Measurements from ENCODE around the gene BACH2.

DNA sequence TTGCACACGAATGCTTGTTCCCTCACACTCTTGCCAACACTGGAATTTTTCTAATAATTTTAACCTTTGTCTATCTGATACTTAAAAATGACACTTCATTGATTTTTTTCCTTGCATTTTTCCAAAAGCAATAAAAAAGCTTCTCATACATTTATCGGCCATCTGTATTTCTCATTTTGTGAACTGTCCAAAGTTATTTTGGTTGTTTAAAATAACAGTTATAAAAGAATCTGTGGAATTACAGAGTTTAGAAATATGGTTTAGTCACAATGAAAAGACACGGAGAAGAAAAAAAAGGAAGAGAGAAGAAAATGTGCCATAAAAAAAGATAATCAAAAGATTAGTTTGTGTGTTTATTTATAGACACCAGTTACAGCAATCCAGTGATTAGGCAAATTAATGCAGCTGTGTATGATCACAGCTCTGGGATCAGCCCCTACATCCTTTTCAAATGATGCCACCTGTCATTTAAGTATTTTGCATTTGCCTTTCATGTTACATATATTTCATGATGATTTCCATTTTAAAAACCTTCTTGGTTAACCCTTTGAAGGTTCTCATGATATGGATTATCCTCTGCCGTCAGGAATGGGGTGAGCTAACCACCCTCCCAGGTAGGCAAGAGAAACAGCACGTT lies 171.7 kb downstream of the BACH2 start:
- TF ChIP-seq CTCF (conservative IDR thresholded peaks at IDR 0.05; ENCODE audit: low read depth, low read length) (no peak), FOS (IDR thresholded peaks at IDR 0.05; ENCODE audit: low read depth, low read length) (no peak), POLR2A (IDR thresholded peaks at IDR 0.05; ENCODE audit: low read depth, low read length) (no peak), MAZ (IDR thresholded peaks at IDR 0.05; ENCODE audit: borderline replicate concordance, low read depth, low read length) (no peak), MXI1 (IDR thresholded peaks at IDR 0.05; ENCODE audit: borderline replicate concordance, low read depth, low read length) (no peak), MAFK (IDR thresholded peaks at IDR 0.05; ENCODE audit: low read depth, low read length) (no peak), RFX5 (IDR thresholded peaks at IDR 0.05; ENCODE audit: low read depth, low read length) (no peak), USF2 (IDR thresholded peaks at IDR 0.05; ENCODE audit: low read depth, low read length) (no peak), CEBPB (IDR thresholded peaks at IDR 0.05; ENCODE audit: low read depth, low read length) (no peak), RAD21 (IDR thresholded peaks at IDR 0.05; ENCODE audit: low read length) (no peak), RCOR1 (IDR thresholded peaks at IDR 0.05; ENCODE audit: insufficient replicate concordance, low read length) (no peak), NFE2L2 (IDR thresholded peaks at IDR 0.05; ENCODE audit: low read depth, low read length) (no peak), SMC3 (IDR thresholded peaks at IDR 0.05; ENCODE audit: low read depth, low read length) (no peak)
- TF ChIP-seq, protein P1, sequence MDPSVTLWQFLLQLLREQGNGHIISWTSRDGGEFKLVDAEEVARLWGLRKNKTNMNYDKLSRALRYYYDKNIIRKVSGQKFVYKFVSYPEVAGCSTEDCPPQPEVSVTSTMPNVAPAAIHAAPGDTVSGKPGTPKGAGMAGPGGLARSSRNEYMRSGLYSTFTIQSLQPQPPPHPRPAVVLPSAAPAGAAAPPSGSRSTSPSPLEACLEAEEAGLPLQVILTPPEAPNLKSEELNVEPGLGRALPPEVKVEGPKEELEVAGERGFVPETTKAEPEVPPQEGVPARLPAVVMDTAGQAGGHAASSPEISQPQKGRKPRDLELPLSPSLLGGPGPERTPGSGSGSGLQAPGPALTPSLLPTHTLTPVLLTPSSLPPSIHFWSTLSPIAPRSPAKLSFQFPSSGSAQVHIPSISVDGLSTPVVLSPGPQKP (IDR thresholded peaks at IDR 0.05; ENCODE audit: borderline replicate concordance, low read depth, low read length), result no peak
